HepG2 (cell line): ENCODE data around the gene TM7SF3. TPM values are rescaled to one million over a fixed set of nuclear protein-coding genes. Genes with fewer than 3 reads are reported as not detected.

Experiments
- ATAC-seq: fragments of 200-7000 bp; cut with Tn5 transposase; 3 replicates; pipeline ENCODE4 v1.9.1; 2020; ENCODE audit warnings: mild to moderate bottlenecking, moderate library complexity
- BruUV-seq: library from RNA; stranded (reverse); fragments of 400-500 nt; replicated peaks from 2 replicates; lab custom pipeline; 2021; lab: Mats Ljungman, UMichigan
- CTCF ChIA-PET: fragments of 300-600 bp; formaldehyde crosslinking; extraction: SDS; loops from one replicate; lab custom pipeline; 2021; ENCODE audit warnings: low total read pairs, inconsistent platforms, low intra/inter-chr PET ratio; lab: Yijun Ruan, JAX
- POLR2A ChIA-PET: fragments of 350-600 bp; sonication (Branson Sonifier 250); formaldehyde crosslinking; loops from one replicate; lab custom pipeline; 2020; ENCODE audit warnings: antibody characterized with exemption, inconsistent platforms; lab: Yijun Ruan, JAX
- DNase-seq: peaks from one replicate; pipeline ENCODE4 v3.0.0-alpha.2; 2015; ENCODE audit warnings: low spot score
- FAIRE-seq: peaks from 3 replicates; lab custom pipeline; 2011; peaks lifted over from hg19 to GRCh38; lab: Jason Lieb, UNC
- H2AFZ ChIP-seq: one replicate; pipeline ENCODE4 v1.6.1; 2011; ENCODE audit warnings: low read length, inconsistent platforms
- H3K27ac ChIP-seq: fragments of 300-600 bp; 3 replicates; pipeline ENCODE4 v1.8.0; 2011; ENCODE audit warnings: mixed run types, mild to moderate bottlenecking, mixed read lengths, low read length, inconsistent platforms; ENCODE audit not compliant: insufficient read depth; ENCODE audit errors: extremely low read length
- H3K27me3 ChIP-seq, 2 experiments: fragments of 200-600 bp in 1 of 2; 2 replicates in 1 of 2; 3 replicates in 1 of 2; pipeline versions ENCODE4 v1.6.0 to v1.8.0; 2011; ENCODE audit warnings: low read length in 2 of 2, mild to moderate bottlenecking in 2 of 2, moderate library complexity in 2 of 2, inconsistent platforms in 1 of 2; ENCODE audit not compliant: insufficient read depth in 2 of 2, control insufficient read depth in 1 of 2
- H3K36me3 ChIP-seq, 2 experiments: fragments of 200-600 bp in 1 of 2; replicated peaks in 1 of 2; 2 replicates in 1 of 2; 3 replicates in 1 of 2; pipeline versions ENCODE4 v1.5.1 to v1.8.0; 2011; ENCODE audit warnings: low read length in 2 of 2, inconsistent platforms in 1 of 2; ENCODE audit not compliant: insufficient read depth in 2 of 2, control insufficient read depth in 1 of 2
- H3K4me1 ChIP-seq: 2 replicates; pipeline ENCODE4 v1.5.1; 2012; ENCODE audit warnings: low read length, inconsistent platforms; ENCODE audit not compliant: insufficient read depth
- H3K4me2 ChIP-seq: 2 replicates; pipeline ENCODE4 v1.6.0; 2011; ENCODE audit warnings: low read depth, low read length, inconsistent platforms
- H3K4me3 ChIP-seq, 3 experiments: fragments of 200-600 bp in 1 of 3; sonication (generic), shearing (Covaris generic) in 1 of 3; replicated peaks in 1 of 3; 2 replicates each; pipeline ENCODE4 v1.5.1; 2011 to 2016; ENCODE audit warnings: low read length in 3 of 3, inconsistent platforms in 2 of 3, low read depth in 2 of 3, mild to moderate bottlenecking in 2 of 3, control low read depth in 1 of 3, mixed read lengths in 1 of 3; ENCODE audit not compliant: insufficient read depth in 1 of 3
- H3K79me2 ChIP-seq: one replicate; pipeline ENCODE4 v1.6.1; 2011; ENCODE audit warnings: low read length, inconsistent platforms; ENCODE audit not compliant: insufficient read depth
- H3K9ac ChIP-seq: 2 replicates; pipeline ENCODE4 v1.6.0; 2011; ENCODE audit warnings: mild to moderate bottlenecking, low read depth, low read length, inconsistent platforms; ENCODE audit not compliant: insufficient read depth
- H3K9me3 ChIP-seq: 2 replicates; pipeline ENCODE4 v1.5.1; 2012; ENCODE audit warnings: mild to moderate bottlenecking, low read length
- H4K20me1 ChIP-seq: 2 replicates; pipeline ENCODE4 v1.6.0; 2011; ENCODE audit warnings: inconsistent platforms, mild to moderate bottlenecking, low read length, moderate library complexity; ENCODE audit not compliant: insufficient read depth
- ARNT2 ChIP-seq: sonication (generic); formaldehyde crosslinking; IDR thresholded peaks from 2 replicates; pipeline ENCODE4 v1.8.0; 2022; ENCODE audit warnings: mild to moderate bottlenecking, low read depth, missing genetic modification reagents, moderate library complexity
- ATF7-NPFF ChIP-seq: sonication (generic); formaldehyde crosslinking; IDR thresholded peaks from 2 replicates; pipeline ENCODE4 v1.8.1; 2023; ENCODE audit warnings: mild to moderate bottlenecking, low read depth, missing genetic modification reagents, moderate library complexity
- DMAP1 ChIP-seq: IDR thresholded peaks from 2 replicates; pipeline ENCODE4 v1.6.1; 2016
- KLF16 ChIP-seq, 2 experiments: sonication (generic) in 1 of 2; formaldehyde crosslinking in 1 of 2; IDR thresholded peaks; 2 replicates each; pipeline versions ENCODE4 v1.6.1 to v1.8.0; 2016 to 2023; ENCODE audit warnings: missing genetic modification reagents in 2 of 2, missing compliant biosample characterization in 1 of 2
- MBD4 ChIP-seq: IDR thresholded peaks from 2 replicates; pipeline ENCODE4 v1.6.1; 2012; ENCODE audit warnings: low read length, inconsistent platforms, borderline replicate concordance
- MBNL3 ChIP-seq: fragments of 250-450 bp; sonication (Bioruptor Pico); conservative IDR thresholded peaks from 2 replicates; pipeline ENCODE4 v1.8.0; 2022; ENCODE audit warnings: mild to moderate bottlenecking, inconsistent platforms
- NR2C2 ChIP-seq: sonication (generic); formaldehyde crosslinking; IDR thresholded peaks from 2 replicates; pipeline ENCODE4 v1.4.0; 2020; ENCODE audit warnings: missing genetic modification reagents, mild to moderate bottlenecking, moderate library complexity, borderline replicate concordance
- PHF20 ChIP-seq: sonication (generic); formaldehyde crosslinking; IDR thresholded peaks from 2 replicates; pipeline ENCODE4 v1.5.0; 2020; ENCODE audit warnings: mild to moderate bottlenecking, missing genetic modification reagents
- ZFY ChIP-seq: sonication (generic); formaldehyde crosslinking; IDR thresholded peaks from 2 replicates; pipeline ENCODE4 v1.4.0; 2020; ENCODE audit warnings: missing genetic modification reagents
- ZNF260 ChIP-seq: sonication (generic); formaldehyde crosslinking; IDR thresholded peaks from 2 replicates; pipeline ENCODE4 v1.4.0; 2020; ENCODE audit warnings: missing genetic modification reagents, low read depth, mild to moderate bottlenecking, borderline replicate concordance
- ZNF3 ChIP-seq: IDR thresholded peaks from 2 replicates; pipeline ENCODE4 v1.7.0; 2017; ENCODE audit warnings: inconsistent platforms
- ZNF333 ChIP-seq: sonication (generic); formaldehyde crosslinking; IDR thresholded peaks from 2 replicates; pipeline ENCODE4 v1.4.0; 2020; ENCODE audit warnings: mild to moderate bottlenecking, missing genetic modification reagents, borderline replicate concordance
- ZSCAN25 ChIP-seq: sonication (generic); formaldehyde crosslinking; IDR thresholded peaks from 2 replicates; pipeline ENCODE4 v1.8.0; 2022; ENCODE audit warnings: mild to moderate bottlenecking, missing genetic modification reagents
- ZZZ3 ChIP-seq: sonication (generic); formaldehyde crosslinking; IDR thresholded peaks from 2 replicates; pipeline ENCODE4 v1.4.0; 2020; ENCODE audit warnings: missing genetic modification reagents, mild to moderate bottlenecking, borderline replicate concordance
- WGBS: methylation state at CpG from one replicate; pipeline ENCODE4 v1.1.6; 2017; ENCODE audit warnings: low lambda C conversion rate; 5-methylcytosine and 5-hydroxymethylcytosine counted together
- in situ Hi-C: cut with HindIII; loops from 2 replicates; pipeline ENCODE4 v1.10.0; 2017; ENCODE audit warnings: low pct_unique_long_range_greater_than_20kb; ENCODE audit not compliant: extremely low pct_ligation_motif_present
- intact Hi-C: fragments of 100-400 bp; cut with micrococcal nuclease; formaldehyde crosslinking; loops from one replicate; pipeline ENCODE4 v1.10.0; 2022; ENCODE audit not compliant: unreplicated experiment
- polyA plus RNA-seq, 8 experiments: library from polyadenylated mRNA; depleted of rRNA in 3 of 8; stranded (reverse) in 7 of 8; unstranded in 1 of 8; fragments of >200 nt; fragmentation: Illumina TruSeq in 4 of 8; extraction: Trizol in 4 of 8; gene quantifications; 2 replicates each; pipeline versions ENCODE4 v1.2.1 to v1.2.3, GENCODE V29; 2011 to 2016; ENCODE audit warnings: low read depth in 4 of 8, missing spikeins in 1 of 8, mixed read lengths in 1 of 8; ENCODE audit not compliant: insufficient read depth in 1 of 8
- total RNA-seq, 5 experiments: library from RNA; depleted of rRNA; stranded (reverse); fragments of >200 nt; fragmentation: Illumina TruSeq; extraction: Trizol; gene quantifications; 2 replicates each; pipeline ENCODE4 v1.2.3, GENCODE V29; 2016; ENCODE audit warnings: low read depth in 1 of 5

Gene TM7SF3
- total and polyA plus RNA-seq, 2 of the 13 experiments (the other 11 are each of a cell fraction or from before 2014, with no cell fraction given), result 116 to 142 TPM

GRCh38 chr12:26989873-26990272 is 24.3 kb downstream of the TM7SF3 start:
- H3K27ac ChIP-seq, result no peak overlapping the region
- in situ Hi-C loops, result no loop called here
- H2AFZ ChIP-seq, result no peak overlapping the region
- TF ChIP-seq ZSCAN25 (CRISPR knock-in tag) (0 out of 2 replicates have a peak, but pooled peaks have one; percentile 20), KLF16 (CRISPR knock-in tag; IDR thresholded peaks at IDR 0.05) (no peak), MBD4 (no peak), ZZZ3 (CRISPR knock-in tag) (no peak), MBNL3 (no peak), ZFY (no peak)
- ChIA-PET POLR2A (no interaction called here), CTCF (no interaction called here)
- WGBS, result 96% methylated on average over 4 of the region's 4 CpGs
- H3K9ac ChIP-seq, result no peak overlapping the region
- no TSS peak for BruUV-seq
- no peak for DNase-seq
- no peaks in the 10 kb centered on the region for H3K79me2 ChIP-seq
- H3K36me3 ChIP-seq, result peaks cover 8 to 44% of the 10 kb centered on the region in 2 experiments
- H3K27me3 ChIP-seq, result no peaks in the 10 kb centered on the region
- no peak overlapping the region for H3K4me2 ChIP-seq
- H3K4me3 ChIP-seq, result no peak overlapping the region
- intact Hi-C loops, result no loop called here
- FAIRE-seq, result no peak
- no peaks in the 10 kb centered on the region for H3K9me3 ChIP-seq
- ATAC-seq, result no peak
- peaks cover 23% of the 10 kb centered on the region for H3K4me1 ChIP-seq
- no peaks in the 10 kb centered on the region for H4K20me1 ChIP-seq

GRCh38 chr12:26988703-26989102 is 25.5 kb downstream of the TM7SF3 start:
- H3K36me3 ChIP-seq, result peaks cover 7 to 42% of the 10 kb centered on the region in 2 experiments; a peak in 4 of 5 replicates
- no peaks in the 10 kb centered on the region for H3K27me3 ChIP-seq
- BruUV-seq, result no TSS peak
- FAIRE-seq (no peak), ATAC-seq (no peak)
- no peaks in the 10 kb centered on the region for H4K20me1 ChIP-seq
- H2AFZ ChIP-seq, result no peak overlapping the region
- WGBS, result 97% methylated on average over 4 of the region's 4 CpGs
- no peak overlapping the region for H3K4me2 ChIP-seq
- in situ Hi-C loops, result no loop called here
- no peak overlapping the region for H3K4me3 ChIP-seq
- no peak overlapping the region for H3K9ac ChIP-seq
- no peak for TF ChIP-seq PHF20 (CRISPR knock-in tag)
- TF ChIP-seq ZNF3, result no peak
- TF ChIP-seq DMAP1 (CRISPR knock-in tag), result no peak
- no peak for TF ChIP-seq ATF7-NPFF (CRISPR knock-in tag)
- no peak for TF ChIP-seq ZNF333
- no peak for TF ChIP-seq NR2C2 (CRISPR knock-in tag)
- no peak for TF ChIP-seq ARNT2 (CRISPR knock-in tag)
- TF ChIP-seq ZNF260 (CRISPR knock-in tag), result no peak
- TF ChIP-seq, all 625 proteins: peak for 0
- intact Hi-C loops, result no loop called here
- DNase-seq, result no peak
- Histone ChIP-seq H3K79me2 (no peaks in the 10 kb centered on the region), H3K4me1 (peaks cover 23% of the 10 kb centered on the region), H3K27ac (no peak overlapping the region), H3K9me3 (no peaks in the 10 kb centered on the region)
- ChIA-PET POLR2A (no interaction called here), CTCF (no interaction called here)
